Breast epithelium (tissue), 3 donors: ENCODE measurements around the gene TFPI2.

Source experiments
- POLR2AphosphoS5 ChIP-seq, 3 donors: sonication (generic); formaldehyde crosslinking; IDR thresholded peaks; one replicate each; pipeline ENCODE4 v1.6.1; 2017; ENCODE audit warnings: antibody characterized with exemption in 3 of 3
- TF ChIP-seq, protein P1 (sequence below), 3 donors: fragments of 450-650 bp; IDR thresholded peaks; one replicate each; pipeline ENCODE4 v1.5.1; 2016 to 2017; ENCODE audit warnings: antibody characterized with exemption in 3 of 3, mild to moderate bottlenecking in 3 of 3, moderate library complexity in 3 of 3

DNA sequence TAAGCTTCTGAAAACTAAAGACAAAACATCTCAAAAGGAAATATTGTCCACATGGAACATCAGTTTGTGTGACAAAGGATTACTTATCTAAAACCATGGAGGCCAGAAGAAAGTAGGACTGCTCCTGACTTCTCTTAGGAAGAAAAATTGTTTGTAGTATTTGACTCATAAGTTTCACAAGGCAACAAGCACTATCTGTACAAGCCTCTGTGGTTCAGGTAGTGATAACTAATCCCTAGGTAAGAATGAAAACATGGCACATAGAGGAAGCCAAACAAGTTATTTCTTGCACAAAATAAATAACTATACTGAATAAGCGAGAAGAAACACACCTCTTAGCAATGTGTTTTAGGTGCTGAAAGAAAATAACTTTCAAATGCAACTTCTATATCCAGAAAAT lies 30.3 kb downstream of the TFPI2 start:
- no peak for TF ChIP-seq POLR2AphosphoS5 (IDR thresholded peaks at IDR 0.05)
- TF ChIP-seq, protein P1, sequence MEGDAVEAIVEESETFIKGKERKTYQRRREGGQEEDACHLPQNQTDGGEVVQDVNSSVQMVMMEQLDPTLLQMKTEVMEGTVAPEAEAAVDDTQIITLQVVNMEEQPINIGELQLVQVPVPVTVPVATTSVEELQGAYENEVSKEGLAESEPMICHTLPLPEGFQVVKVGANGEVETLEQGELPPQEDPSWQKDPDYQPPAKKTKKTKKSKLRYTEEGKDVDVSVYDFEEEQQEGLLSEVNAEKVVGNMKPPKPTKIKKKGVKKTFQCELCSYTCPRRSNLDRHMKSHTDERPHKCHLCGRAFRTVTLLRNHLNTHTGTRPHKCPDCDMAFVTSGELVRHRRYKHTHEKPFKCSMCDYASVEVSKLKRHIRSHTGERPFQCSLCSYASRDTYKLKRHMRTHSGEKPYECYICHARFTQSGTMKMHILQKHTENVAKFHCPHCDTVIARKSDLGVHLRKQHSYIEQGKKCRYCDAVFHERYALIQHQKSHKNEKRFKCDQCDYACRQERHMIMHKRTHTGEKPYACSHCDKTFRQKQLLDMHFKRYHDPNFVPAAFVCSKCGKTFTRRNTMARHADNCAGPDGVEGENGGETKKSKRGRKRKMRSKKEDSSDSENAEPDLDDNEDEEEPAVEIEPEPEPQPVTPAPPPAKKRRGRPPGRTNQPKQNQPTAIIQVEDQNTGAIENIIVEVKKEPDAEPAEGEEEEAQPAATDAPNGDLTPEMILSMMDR (IDR thresholded peaks at IDR 0.05) = no peak
